HAP-1 (cell line): ENCODE measurements around the gene SORCS2.

Experiments used
- DNase-seq, 2 experiments: peaks; one replicate each; pipeline ENCODE4 v3.0.0-alpha.2; 2016 to 2020; ENCODE audit warnings: low spot score in 2 of 2
- H3K27me3 ChIP-seq: fragments of 250-450 bp; sonication (Bioruptor Pico); 2 replicates; pipeline ENCODE4 v1.5.1; 2020; ENCODE audit warnings: low read depth, mild to moderate bottlenecking, moderate library complexity
- H3K36me3 ChIP-seq: fragments of 250-450 bp; sonication (Bioruptor Pico); replicated peaks from 2 replicates; pipeline ENCODE4 v1.5.1; 2020; ENCODE audit warnings: mild to moderate bottlenecking
- H3K4me1 ChIP-seq: fragments of 250-450 bp; sonication (Bioruptor Pico); 2 replicates; pipeline ENCODE4 v1.5.1; 2020; ENCODE audit warnings: mild to moderate bottlenecking
- H3K4me3 ChIP-seq: fragments of 250-450 bp; sonication (Bioruptor Pico); 2 replicates; pipeline ENCODE4 v1.5.1; 2020; ENCODE audit warnings: mild to moderate bottlenecking, moderate library complexity
- H3K9me3 ChIP-seq: fragments of 250-450 bp; sonication (Bioruptor Pico); 2 replicates; pipeline ENCODE4 v1.5.1; 2020; ENCODE audit warnings: mild to moderate bottlenecking, moderate library complexity
- in situ Hi-C: fragments of 300-500 bp; cut with MboI; formaldehyde crosslinking; loops from 3 replicates; pipeline ENCODE4 v1.14.3; 2020; ENCODE audit warnings: low sequenced_read_pairs, inconsistent platforms, mixed read lengths

Gene SORCS2

GRCh38 chr4:7166981-7167700, 25.2 kb upstream of the SORCS2 start:
- DNase-seq: no peak
- no peaks in the 10 kb centered on the region for H3K36me3 ChIP-seq
- H3K4me1 ChIP-seq: no peaks in the 10 kb centered on the region
- no peak overlapping the region for H3K4me3 ChIP-seq
- H3K27me3 ChIP-seq: peaks cover 3% of the 10 kb centered on the region; the same call in 1 of the 2 replicates
- no peaks in the 10 kb centered on the region for H3K9me3 ChIP-seq
- in situ Hi-C loops: no loop called here

- no peak for DNase-seq
- Histone ChIP-seq H3K36me3 (no peaks in the 10 kb centered on the region), H3K27me3 (peaks cover 3% of the 10 kb centered on the region; the same call in 1 of the 2 replicates), H3K4me3 (no peak overlapping the region), H3K9me3 (no peaks in the 10 kb centered on the region), H3K4me1 (no peaks in the 10 kb centered on the region)
- in situ Hi-C loops: no loop called here
Measured at GRCh38 chr4:7167706-7168105, 24.6 kb upstream of the SORCS2 start.

- Histone ChIP-seq H3K4me1 (no peaks in the 10 kb centered on the region), H3K27me3 (peaks cover 6% of the 10 kb centered on the region; the same call in 1 of the 2 replicates), H3K36me3 (no peaks in the 10 kb centered on the region), H3K9me3 (no peaks in the 10 kb centered on the region), H3K4me3 (no peak overlapping the region)
- DNase-seq: no peak
- in situ Hi-C loops: no loop called here
Measured at GRCh38 chr4:7168106-7168505, 24.2 kb upstream of the SORCS2 start.

- in situ Hi-C loops: no loop called here
- no peak for DNase-seq
- Histone ChIP-seq H3K4me1 (no peaks in the 10 kb centered on the region), H3K27me3 (peaks cover 7% of the 10 kb centered on the region; the same call in 1 of the 2 replicates), H3K36me3 (no peaks in the 10 kb centered on the region), H3K4me3 (no peak overlapping the region), H3K9me3 (no peaks in the 10 kb centered on the region)
Measured at GRCh38 chr4:7169134-7169533, 23.2 kb upstream of the SORCS2 start.

GRCh38 chr4:7170012-7170411, 22.3 kb upstream of the SORCS2 start:
- Histone ChIP-seq H3K4me3 (no peak overlapping the region), H3K9me3 (no peaks in the 10 kb centered on the region), H3K36me3 (no peaks in the 10 kb centered on the region), H3K27me3 (peaks cover 7% of the 10 kb centered on the region), H3K4me1 (no peaks in the 10 kb centered on the region)
- no peak for DNase-seq
- in situ Hi-C loops: no loop called here

GRCh38 chr4:7171191-7171900, 21.0 kb upstream of the SORCS2 start:
- Histone ChIP-seq H3K9me3 (no peaks in the 10 kb centered on the region), H3K4me1 (no peaks in the 10 kb centered on the region), H3K4me3 (no peak overlapping the region), H3K36me3 (no peaks in the 10 kb centered on the region), H3K27me3 (peaks cover 11% of the 10 kb centered on the region)
- in situ Hi-C loops: no loop called here
- no peak for DNase-seq

GRCh38 chr4:7172508-7172907, 19.8 kb upstream of the SORCS2 start:
- no peaks in the 10 kb centered on the region for H3K9me3 ChIP-seq
- H3K4me1 ChIP-seq: no peaks in the 10 kb centered on the region
- H3K4me3 ChIP-seq: no peak overlapping the region
- H3K36me3 ChIP-seq: no peaks in the 10 kb centered on the region
- H3K27me3 ChIP-seq: peaks cover 11% of the 10 kb centered on the region
- no peak for DNase-seq
- in situ Hi-C loops: no loop called here

GRCh38 chr4:7172946-7173345, 19.4 kb upstream of the SORCS2 start:
- Histone ChIP-seq H3K27me3 (peaks cover 11% of the 10 kb centered on the region), H3K36me3 (no peaks in the 10 kb centered on the region), H3K9me3 (no peaks in the 10 kb centered on the region), H3K4me1 (no peaks in the 10 kb centered on the region), H3K4me3 (no peak overlapping the region)
- in situ Hi-C loops: no loop called here
- no peak for DNase-seq

GRCh38 chr4:7173841-7174449, 18.4 kb upstream of the SORCS2 start:
- Histone ChIP-seq H3K4me3 (no peak overlapping the region), H3K27me3 (peaks cover 11% of the 10 kb centered on the region), H3K9me3 (no peaks in the 10 kb centered on the region), H3K36me3 (no peaks in the 10 kb centered on the region), H3K4me1 (no peaks in the 10 kb centered on the region)
- in situ Hi-C loops: no loop called here
- no peak for DNase-seq

GRCh38 chr4:7179158-7179557, 13.2 kb upstream of the SORCS2 start:
- Histone ChIP-seq H3K9me3 (no peaks in the 10 kb centered on the region), H3K4me1 (no peaks in the 10 kb centered on the region), H3K27me3 (peaks cover 4% of the 10 kb centered on the region), H3K4me3 (no peak overlapping the region), H3K36me3 (no peaks in the 10 kb centered on the region)
- in situ Hi-C loops: loop anchor here (25.0 kb wide), 1 partner anchor 533 kb away; no protein-coding TSS in a partner anchor
- no peak for DNase-seq

- DNase-seq: no peak
- Histone ChIP-seq H3K4me1 (no peaks in the 10 kb centered on the region), H3K36me3 (no peaks in the 10 kb centered on the region), H3K4me3 (no peak overlapping the region), H3K9me3 (no peaks in the 10 kb centered on the region), H3K27me3 (no peaks in the 10 kb centered on the region; the same call in 1 of the 2 replicates)
- in situ Hi-C loops: loop anchor here (25.0 kb wide), 1 partner anchor 531 kb away; no protein-coding TSS in a partner anchor
Measured at GRCh38 chr4:7180938-7181337, 11.4 kb upstream of the SORCS2 start.

- in situ Hi-C loops: loop anchor here (25.0 kb wide), 1 partner anchor 530 kb away; no protein-coding TSS in a partner anchor
Measured at GRCh38 chr4:7182616-7183015, 9.7 kb upstream of the SORCS2 start.

GRCh38 chr4:7183161-7183560, 9.2 kb upstream of the SORCS2 start:
- Histone ChIP-seq H3K4me1 (no peaks in the 10 kb centered on the region), H3K9me3 (no peaks in the 10 kb centered on the region), H3K4me3 (no peak overlapping the region), H3K27me3 (peaks cover 21% of the 10 kb centered on the region), H3K36me3 (no peaks in the 10 kb centered on the region)
- no peak for DNase-seq
- in situ Hi-C loops: loop anchor here (25.0 kb wide), 1 partner anchor 529 kb away; no protein-coding TSS in a partner anchor

More at GRCh38 chr4:7182616-7183015, 9.7 kb upstream of the SORCS2 start:
- H3K9me3 ChIP-seq: no peaks in the 10 kb centered on the region
- peaks cover 15% of the 10 kb centered on the region for H3K27me3 ChIP-seq
- H3K36me3 ChIP-seq: no peaks in the 10 kb centered on the region
- no peaks in the 10 kb centered on the region for H3K4me1 ChIP-seq
- no peak overlapping the region for H3K4me3 ChIP-seq
- DNase-seq: no peak
